Activated CD4-positive, alpha-beta T cell treated with anti-CD3 and anti-CD28 coated beads for 1 hour (primary cell): Measurements from ENCODE around the gene CDH24.
"Not testable (repeated sequence)": the region's sequence is repeated elsewhere in the genome, so short reads cannot be mapped to it uniquely, and the experiment has no call there.

Experiments used
- DNase-seq: peaks from one replicate; pipeline ENCODE4 v3.0.0-alpha.2; 2020

The CDH24 gene

DNA sequence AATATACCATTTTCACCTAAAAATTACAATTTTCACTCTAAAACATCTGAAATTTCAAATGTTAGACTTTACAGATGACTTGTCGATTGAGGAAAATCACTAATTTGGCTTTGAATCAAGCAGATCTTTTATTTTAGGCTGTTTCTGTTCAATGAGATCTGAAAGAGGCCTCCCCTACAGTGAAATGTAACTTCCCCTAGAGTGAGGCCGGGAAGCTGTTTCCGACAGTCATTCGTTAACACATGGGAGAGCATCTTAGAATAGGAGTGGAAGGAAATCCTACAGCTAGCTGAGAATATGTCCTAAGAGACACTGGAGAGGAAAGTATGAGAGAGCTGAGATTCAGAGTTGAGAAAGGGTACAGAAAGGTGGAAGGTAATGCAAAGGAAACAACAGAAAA is 41.7 kb downstream of the CDH24 start:
- DNase-seq, result no peak

DNA sequence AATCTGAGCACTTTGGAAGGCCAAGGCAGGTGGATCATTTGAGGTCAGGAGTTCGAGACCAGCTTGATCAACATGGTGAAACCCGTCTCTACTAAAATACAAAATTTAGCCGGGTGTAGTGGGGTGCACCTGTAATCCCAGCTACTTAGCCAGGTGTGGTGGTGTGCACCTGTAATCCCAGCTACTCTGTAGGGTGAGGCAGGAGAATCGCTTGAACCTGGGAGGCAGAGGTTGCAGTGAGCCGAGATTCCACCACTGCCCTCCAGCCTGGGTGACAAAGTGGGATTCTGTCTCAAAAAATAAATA is 43.6 kb downstream of the CDH24 start:
- not testable (repeated sequence) for DNase-seq

DNA sequence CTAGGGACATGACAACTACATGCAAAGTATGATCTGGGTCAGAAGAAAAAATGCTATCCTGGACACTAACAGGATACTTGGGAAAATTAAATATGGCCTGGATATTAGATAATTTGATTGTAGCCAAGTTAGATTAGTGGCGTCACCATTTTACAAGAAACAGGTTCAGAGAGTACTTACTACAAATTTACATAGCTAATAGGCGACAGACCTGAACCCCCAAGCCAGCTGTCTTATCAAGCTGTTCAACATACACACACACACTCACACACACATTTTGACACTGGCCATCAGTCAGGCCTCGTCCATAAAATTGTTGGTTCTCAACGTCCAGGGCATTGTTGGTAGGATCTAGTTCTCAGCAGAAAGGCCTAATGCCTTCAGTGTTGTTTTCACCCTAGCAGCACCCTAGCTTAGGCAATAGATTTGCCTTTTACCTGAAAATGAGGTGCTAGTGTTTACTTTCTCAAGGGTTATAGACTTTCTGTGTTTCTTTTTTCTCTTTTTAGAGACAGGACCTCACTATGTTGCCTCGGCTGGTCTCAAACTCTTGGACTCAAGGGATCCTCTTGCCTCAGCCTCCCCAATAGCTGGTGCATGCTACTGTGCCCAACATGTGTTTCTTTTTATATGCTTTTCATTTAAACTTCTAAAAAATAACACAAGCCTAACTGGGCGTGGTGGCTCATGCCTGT is 44.1 kb downstream of the CDH24 start:
- no peak for DNase-seq

DNA sequence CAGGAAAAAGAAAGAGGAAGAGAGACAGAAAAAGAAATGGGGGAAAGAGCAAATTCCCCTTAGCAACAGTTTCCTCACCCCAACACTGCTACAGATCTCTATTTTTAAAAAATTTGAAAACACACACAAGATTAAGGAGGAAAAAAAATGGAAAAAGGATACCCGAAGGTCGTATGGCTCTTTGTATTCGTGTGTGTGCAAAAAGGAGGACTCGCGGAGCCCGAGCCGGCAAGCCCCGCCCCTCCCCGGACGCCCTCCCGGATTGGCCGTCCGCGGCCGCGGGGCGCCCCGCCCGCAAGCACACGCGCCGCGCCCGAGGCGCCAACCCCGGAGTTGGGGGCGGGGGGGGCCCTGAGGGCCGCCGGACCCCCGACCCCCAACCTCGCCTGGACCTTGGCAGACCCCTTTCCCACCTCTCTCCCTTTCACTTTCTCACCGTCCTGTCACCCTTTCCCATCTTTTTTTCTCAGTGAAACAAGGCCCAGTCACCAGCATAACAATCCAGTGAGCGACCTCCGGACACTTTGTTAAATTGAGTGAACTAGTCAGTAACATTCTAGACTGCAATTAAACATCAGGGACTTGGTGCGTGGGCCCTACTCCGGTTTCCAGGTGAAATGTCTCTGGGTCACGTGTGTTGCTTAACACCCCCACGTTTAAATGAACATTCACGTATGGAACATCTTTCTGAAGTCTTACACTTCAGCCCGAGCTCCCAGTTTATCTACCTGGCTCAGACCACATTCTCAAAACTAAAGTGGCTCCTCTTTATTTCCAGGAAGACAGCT is 47.2 kb downstream of the CDH24 start, which contains the start of gene C14orf93:
Gene C14orf93, minus strand, starts transcription at position 205 of the 788 bp plus-strand sequence. CDS start 11,120 bp downstream, outside the sequence.
- peak; percentile 64 for DNase-seq

DNA sequence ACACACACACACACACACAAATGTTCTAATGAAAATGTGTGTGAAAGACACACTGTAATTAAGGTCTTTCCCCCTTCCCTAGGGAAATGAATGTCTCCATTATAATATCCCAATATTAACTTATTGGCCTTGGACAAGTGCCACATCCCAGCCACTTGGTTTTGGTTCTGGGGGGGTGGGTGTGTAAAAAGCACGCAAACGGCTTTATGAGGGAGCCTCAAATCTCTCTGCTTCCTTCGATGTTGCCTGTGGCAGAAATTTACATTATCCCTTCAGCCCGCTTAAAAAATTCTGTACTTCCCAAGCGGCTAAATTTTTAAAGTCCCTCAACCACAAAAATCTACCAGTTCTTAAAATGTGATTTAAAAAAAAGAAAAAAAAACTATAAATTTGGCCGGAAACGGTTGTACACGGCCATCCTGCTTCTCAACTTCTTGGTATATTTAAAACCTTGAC is 47.8 kb downstream of the CDH24 start:
- no peak for DNase-seq

DNA sequence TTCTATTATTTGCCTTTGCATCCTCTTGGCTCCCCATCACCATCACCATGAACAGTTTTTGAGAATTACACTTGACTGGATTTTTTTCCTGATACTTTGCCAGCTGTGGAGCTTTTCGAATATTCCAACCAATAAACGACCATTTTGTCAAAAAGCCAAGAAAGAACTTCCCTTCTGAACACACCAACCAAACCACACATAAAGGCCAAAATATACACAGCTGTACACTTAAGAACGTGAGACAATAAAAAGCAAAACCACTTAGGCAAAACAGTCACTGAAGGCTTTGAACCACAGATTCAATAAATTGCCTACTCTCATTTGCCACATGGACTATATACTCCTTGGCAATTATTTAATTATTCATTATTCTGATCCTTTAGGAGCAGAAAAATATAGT is 48.5 kb downstream of the CDH24 start:
- no peak for DNase-seq

DNA sequence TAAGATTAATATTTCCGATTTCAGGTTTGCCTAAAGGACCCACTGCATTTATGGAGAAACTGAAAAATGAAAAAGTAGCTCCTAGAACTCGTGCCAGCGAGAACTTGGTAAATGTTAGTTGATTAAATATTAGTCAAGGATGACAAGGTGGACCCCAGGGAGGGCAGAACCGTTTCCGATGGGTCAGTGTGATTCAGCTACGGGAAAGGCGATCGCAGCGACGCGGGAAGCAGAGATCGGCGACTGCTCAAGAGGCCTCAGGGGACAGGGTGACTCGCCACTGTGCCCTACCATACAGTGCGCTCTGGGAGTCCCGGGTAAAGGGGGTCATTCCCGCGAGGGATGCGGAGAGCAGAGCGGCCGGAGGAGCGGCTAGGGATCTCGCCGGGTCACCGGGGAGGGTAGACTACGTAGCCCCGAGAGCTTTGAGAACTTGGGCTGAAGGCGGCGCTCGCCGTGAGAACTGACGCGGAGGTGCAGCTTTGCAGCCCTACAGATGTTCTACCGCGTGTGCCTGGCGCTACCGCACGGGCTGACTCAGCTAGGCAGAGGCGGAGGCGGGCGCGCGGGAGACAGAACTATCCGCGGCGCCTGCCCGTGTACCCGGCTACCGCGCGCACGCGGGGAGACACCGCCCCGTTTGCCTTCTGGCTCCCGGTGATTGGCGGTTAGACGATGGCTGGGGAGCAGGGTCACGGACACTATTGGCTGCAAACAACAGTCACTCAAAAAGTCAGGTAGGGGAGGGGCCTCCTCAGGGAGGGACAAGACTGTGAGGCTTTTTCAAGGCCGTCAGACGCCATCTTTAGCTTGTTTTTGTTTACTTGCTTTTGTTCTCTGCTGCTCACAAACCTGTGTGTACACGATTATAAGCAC is 50.5 kb downstream of the CDH24 start:
- peak; percentile 97 for DNase-seq

DNA sequence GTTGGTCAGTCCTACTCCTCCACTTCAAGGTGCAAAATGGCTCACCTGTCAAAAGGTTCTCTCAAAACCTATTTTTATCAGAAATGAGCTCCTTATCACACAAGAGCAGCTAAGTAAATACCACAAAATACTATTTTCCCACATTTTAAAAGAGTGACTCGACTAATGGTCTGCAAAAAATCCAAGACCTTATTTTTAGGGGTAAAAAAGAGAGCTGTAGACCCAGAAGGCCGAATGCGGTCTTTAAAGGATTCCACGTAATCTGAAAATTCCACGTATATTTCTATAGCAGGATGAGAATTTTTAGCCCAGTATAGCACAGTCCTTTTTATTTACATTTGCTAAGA is 51.2 kb downstream of the CDH24 start:
- no peak for DNase-seq

DNA sequence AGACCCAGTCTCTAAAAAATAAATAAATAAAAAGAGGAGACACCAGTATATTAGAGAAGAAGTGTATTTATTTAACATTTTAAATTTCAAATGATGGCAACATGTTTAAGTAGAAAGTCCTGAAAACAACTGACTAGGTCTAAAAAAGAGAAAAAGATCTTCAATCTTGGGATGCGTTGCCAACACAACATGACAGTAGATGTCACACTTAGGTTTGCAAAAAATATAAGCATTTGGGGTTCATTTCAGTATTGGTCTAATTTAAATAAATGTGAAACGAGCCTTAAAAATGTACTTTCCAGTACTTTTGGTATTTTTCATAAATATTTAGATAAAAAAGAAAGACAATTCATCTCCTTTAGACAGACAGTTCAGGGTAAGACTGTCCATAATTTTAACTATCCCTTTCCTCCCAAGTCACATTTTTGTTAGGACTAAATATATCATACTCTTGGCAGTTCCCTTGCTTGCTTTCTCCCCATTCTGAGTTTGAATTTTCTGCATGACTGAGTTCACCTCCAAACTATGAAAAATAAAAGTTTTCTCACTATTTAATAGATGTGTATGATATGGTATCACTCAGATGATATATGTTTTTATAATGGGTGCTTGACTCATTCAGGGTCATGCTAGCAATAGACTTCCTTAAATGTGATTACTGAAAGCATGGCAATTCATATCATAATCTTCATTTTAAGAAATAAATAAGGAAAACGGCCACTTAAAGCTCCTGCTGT is 51.7 kb downstream of the CDH24 start:
- DNase-seq, result no peak

DNA sequence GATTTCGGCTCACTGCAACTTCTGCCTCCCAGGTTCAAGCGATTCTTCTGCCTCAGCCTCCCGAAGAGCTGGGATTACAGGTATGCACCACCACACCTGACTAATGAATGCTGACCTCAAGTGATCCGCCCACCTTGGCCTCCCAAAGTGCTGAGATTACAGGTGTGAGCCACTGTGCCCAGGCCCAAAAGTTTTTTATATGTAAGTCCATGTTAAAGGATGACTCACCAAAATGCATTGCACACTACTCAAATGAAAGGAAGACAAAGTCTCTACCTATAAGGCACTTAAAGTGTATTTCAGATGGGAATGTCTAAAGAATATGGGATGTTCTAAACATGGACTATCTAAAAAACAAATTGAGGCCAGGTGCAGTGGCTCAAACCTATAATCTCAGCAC is 53.0 kb downstream of the CDH24 start:
- DNase-seq, result not testable (repeated sequence)

DNA sequence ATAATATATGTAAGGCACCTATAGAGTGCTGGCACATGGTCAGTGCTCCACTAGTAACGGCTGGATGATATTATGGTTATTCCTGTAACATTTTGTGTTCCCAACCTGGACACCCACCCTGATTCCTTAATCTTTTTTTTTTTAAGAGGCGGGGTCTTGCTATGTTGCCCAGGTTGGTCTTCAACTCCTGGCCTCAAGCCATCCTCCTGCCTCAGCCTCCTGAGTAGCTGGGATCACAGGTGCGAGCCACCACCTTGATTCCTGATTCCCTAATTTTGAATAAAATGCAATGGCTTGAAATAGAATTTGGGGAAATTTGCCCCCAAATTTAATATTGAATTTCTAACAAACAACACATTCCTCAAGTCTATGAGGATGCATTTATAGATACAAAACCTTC is 54.7 kb downstream of the CDH24 start:
- DNase-seq, result no peak

DNA sequence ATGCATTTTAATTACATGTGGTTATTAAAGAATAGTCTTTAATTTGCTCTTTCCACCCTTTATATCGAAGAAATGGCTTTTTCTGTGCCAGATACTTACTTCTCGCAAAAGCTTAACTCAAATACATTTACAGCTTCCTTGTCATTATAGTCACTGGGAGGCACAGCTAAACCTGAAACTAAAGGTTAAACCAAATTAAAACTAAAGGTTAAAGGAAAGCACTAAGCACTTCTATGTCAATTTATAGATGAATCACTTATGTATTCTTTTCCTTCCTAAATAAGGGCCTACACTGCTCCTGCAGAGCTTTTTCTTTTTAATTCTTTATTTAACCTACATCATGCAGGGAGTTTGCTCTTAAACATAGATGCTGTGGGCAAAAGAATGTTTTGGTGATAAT is 56.5 kb downstream of the CDH24 start:
- DNase-seq, result no peak

DNA sequence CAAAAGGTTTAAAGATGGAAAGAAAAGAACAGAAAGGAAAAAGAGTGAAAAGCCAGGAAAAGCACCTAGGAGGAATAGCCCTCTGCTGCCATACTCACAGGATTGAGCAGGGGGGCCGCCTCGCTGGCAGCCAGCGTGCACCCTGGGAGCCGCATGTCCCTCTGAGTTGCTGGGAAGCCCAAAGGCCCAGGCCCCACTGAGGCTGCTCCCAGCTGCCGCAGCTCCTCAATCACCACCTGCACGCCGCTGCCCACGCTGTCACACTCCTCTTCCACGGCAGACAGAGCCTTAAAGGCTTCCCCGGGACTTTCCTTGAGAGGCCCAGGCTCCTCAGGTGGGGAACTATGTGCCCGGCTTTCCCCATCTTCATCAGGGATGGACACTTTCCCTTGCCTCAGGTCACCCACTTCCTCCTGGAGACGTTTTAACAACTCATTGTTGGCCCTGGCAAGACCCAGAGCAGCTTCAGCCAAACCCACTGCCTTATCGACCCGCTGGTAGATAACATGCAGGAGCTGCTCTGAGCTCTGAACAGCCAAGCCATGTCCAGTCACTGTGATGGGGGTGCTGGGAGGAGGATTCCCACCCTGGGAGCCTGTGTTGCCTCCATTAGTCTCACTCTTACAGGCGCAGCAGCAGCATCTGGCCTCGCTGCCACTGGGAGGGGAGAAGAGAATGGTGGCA is 58.8 kb downstream of the CDH24 start:
- DNase-seq, result no peak

DNA sequence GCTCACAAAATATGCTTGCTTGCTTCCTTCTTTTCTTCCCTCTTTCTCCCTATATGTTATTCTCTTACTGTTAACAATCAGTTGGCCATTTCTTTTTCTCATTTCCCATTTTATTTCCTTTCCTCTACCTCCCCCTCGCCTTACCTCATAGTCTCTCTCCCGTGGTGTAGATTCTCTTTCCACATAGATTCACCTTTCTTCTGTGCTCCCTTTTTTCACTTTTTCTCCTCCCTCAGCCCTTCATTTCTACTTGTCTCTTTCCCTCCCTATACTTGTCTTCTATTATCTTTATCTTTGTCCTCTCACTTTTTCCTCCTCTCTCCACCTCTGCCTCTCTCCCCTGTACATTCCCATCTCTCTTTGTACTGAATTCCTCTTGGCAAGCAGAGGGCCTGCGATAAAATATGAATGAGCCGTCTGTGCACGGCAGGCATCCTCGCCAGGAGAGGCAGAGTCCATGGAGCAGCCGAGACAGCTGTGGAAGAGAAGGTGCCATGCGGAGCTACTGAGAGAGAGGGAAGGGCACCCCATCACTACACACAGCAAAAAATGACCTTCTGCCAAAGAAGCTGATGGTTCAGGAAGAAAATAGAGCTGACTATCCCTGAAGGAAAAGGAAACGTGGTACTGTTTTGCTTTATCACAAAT is 59.5 kb downstream of the CDH24 start:
- DNase-seq, result no peak
